DMS153 treated with DMSO at 0.1 percent for 48 hours (cell line): ENCODE results near the gene ITPR3.
A peak's percentile ranks its signal among the peaks of the same experiment; 100 is the strongest.

ENCODE experiments used
- DNase-seq: peaks from one replicate; lab custom pipeline; 2025; ENCODE audit not compliant: unreplicated experiment; lab: John Stamatoyannopoulos, UW

The ITPR3 gene

GRCh38 chr6:33729059-33729458 is 107.9 kb downstream of the ITPR3 start:
- no peak for DNase-seq

GRCh38 chr6:33730611-33731010 is 109.5 kb downstream of the ITPR3 start:
- no peak for DNase-seq

DNA sequence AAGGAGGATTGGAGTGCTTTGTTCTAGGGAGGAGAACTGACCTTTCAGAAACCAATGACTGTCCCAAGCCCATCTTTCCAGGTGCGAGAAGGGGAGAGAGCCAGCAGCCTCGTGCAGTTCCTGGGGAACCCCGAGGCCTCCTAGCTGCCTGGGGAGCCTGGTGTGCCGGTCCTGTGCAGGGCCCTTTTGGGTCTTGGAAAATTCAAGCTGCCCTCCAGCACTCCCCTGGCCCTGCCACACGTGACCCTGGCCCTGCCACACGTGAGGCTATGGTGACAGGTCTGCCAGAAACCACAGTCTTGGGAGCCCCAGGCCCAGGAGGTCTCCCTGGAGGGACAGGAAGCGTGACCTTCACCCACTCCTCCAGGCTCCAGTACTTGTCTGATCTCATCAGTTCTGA is 109.9 kb downstream of the ITPR3 start:
- no peak for DNase-seq

DNA sequence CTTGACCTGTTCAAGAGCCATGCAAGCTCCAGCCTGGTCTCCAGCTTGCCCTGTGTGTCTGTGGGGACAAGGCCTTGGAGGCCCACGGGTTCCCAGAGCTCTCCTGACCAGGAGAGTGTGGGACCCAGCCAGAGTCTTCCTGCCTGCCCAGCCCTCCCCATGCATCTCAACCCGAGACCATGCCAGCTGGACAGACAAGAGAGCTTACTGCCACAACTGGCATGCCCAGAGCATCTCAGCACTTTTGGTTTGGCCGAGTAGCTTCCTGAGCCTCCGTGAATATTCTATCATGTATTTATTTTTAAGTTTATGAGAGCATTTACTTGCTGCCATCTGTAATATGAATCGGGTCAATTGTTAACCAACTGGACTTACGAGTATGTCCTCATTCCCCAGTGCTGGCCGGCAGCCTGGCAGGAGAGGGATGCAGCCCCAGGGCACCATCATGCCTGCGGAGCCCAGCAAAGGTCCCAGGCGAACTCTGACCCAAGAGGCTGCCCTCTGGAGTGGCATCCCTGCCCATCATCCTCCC is 110.7 kb downstream of the ITPR3 start:
- DNase-seq: no peak

DNA sequence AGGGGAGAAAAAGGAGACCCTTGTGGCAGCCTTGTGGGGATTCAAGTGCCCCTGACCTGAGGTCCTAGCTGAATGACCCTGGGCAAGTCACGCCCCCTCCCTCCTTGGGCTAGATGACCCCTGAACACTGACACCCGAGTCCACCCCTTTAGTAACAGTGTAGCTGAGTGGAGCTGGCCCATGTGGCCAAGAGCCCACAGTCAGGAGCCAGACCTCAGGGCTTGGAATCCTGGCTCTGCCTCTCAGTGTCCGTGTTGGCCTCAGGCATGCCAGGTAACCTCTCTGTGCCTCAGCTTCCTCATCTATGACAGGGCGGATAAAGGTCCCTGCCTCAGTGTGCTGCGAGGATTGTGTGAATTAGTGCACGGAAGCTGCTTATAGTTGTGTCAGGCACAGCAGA is 111.3 kb downstream of the ITPR3 start:
- DNase-seq: no peak

GRCh38 chr6:33732817-33733708 is 111.9 kb downstream of the ITPR3 start:
- DNase-seq: no peak

GRCh38 chr6:33733709-33734007 is 112.5 kb downstream of the ITPR3 start:
- DNase-seq: no peak

DNA sequence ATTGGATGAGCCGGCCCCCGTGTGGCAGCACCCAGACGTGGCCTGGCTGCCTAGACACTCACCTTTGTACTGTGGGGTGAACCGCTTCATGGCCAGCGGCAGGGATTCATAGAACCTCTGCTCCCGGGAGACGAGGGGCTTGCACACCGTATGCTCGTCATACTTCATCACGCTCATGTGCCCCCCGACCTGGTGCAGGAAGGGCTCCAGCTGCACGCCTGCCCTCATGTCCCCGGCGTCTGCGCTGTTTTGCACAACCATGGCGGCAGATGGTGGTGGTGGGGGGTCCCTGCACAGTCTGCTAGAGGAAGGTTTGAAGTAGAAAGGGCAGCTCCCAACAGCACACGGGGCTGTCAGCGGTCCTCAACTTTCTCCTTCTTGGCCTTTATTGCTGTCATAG is 114.1 kb downstream of the ITPR3 start:
- DNase-seq: no peak

- DNase-seq: no peak
These were observed 116.3 kb downstream of the ITPR3 start for GRCh38 chr6:33737267-33738026.

DNA sequence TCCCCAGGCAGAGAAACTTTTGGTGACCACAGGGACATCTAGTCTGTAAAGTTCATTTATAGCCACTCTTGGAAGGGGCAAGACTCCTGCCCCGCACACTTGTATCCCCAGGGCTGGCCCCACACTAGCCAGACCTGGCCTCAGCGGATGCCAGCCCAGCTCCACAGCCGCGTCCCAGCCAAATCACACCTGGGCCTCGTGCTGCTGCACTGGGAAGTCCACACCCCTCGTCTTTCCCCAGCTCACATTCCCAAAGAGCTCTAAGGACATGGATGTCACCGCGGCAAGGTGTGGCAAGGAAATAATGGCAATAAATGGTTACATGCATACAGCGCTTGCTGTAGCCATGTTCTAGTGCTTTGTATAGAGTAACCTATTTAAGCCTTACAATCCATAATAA is 117.0 kb downstream of the ITPR3 start:
- DNase-seq: no peak

- DNase-seq: no peak
These were observed 117.8 kb downstream of the ITPR3 start for GRCh38 chr6:33738879-33739278.

GRCh38 chr6:33739571-33739970 is 118.4 kb downstream of the ITPR3 start:
- no peak for DNase-seq

DNA sequence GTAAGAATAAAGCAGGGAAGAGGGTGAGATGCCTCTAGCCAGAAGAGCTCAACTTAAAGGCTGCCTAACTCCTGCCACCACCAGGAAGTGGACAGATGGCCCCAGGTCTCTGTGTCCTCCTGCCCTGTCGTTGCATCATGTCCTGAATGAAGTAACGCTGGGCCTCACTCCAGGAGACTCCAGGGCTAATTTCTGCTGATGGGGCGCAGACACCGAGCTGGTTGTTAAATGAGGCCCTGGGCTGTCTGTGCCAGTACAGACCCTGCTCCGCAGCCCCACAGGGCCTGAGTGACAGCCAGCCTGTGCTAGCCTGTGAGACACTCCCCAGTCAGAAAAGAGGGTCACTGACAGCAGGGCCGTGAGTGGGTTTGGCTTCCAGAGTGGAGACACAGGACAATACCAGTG is 119.1 kb downstream of the ITPR3 start:
- no peak for DNase-seq

DNA sequence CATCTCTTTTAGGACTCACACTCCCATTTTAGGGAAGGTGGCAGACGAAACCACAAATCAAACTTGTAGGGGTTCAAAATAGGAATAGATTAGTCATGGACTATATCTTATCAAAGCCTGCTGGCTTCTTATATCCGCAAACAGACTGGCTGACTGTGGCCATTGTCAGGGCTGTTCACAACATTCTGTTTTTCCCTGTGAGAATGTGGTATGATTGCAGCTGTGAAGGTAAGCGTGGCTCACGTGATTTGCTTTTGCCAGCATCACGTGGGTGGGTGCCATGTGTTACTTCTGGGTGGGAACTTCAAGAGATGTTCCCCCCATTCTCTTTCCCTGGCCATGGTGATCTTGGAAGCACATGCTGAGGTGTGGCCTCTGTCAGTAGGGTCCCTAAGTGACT is 119.7 kb downstream of the ITPR3 start:
- DNase-seq: no peak

DNA sequence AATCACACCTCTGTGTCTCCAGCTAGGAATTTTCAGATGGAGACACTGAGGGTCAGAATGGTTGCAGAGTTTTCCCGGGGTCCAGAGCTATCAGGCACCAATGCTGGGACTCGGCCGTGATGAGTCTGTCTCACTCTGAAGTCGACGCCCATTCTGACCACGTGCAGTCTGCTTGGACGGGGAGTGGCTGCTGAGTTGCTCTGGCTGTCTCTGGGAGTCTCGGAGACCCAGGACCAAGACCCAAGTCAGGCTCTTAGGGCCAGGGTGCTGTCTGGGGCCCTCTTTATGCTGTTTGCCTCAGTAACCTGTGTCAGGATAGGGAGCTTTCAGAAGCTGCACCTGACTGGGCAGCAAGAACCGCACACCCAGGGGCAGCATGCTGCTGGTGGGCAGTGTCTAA is 121.0 kb downstream of the ITPR3 start:
- DNase-seq: no peak

DNA sequence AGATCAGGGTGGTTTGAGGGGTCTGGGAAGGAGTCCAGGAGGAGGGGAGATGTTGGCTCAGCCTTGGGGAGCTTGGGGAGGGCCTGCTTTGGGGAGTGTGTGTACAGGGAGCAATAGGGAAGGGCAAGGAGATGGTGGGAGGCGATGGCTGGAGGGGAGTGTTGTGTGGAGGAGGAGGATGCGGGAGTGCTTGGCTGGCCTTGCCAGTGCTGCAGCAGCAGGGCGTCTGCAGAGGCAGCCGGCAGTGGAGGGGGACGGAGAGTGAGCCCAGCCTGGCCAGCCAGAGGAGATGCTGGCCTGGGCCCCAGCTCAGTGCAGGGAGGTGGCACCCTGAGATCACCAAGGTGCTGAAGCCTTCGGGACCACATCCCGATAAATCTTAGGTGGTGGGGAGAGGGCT is 121.7 kb downstream of the ITPR3 start:
- DNase-seq: no peak

DNA sequence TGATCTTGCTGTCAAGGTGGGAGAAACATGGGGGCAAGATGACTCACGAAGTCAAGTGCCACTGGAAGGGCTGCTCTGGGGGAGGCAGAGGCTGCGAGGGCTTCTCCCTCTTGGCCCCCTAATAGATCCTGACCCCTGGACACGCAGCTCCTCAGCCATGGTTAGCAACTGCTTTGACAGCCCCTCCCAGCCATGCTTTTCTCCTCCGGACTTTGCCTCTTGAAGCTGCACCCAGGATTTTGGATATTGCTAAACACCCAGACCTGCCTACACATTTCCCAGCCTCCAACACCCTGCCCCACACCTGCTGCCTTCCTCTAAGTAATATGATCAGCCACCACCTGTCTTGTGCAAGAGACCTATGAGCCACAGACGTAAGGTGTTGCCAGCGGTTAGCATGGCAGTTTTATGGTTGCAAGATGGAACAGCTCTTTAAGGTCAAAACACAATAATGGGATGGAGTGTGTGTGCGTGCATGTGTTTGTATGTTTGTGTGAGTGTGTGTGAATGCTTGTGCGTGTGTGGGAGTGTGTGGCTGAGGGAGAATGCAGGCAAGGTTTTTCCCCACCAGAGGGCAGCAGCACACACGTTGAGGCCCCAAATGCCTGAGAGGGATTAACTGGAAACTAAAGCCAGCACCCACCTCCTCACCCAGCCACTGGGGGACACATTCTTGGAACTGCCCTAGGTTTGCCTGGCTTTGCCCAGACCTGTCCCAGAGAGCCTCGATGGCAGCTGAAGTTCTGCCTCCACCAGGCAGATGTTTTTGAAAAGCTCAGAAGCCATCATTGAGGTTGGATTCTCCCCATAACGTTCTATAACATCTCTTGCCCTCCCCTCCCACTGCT is 123.1 kb downstream of the ITPR3 start:
- DNase-seq: peak; percentile 76

GRCh38 chr6:33744895-33745546 is 123.9 kb downstream of the ITPR3 start:
- DNase-seq: peak; percentile 41

DNA sequence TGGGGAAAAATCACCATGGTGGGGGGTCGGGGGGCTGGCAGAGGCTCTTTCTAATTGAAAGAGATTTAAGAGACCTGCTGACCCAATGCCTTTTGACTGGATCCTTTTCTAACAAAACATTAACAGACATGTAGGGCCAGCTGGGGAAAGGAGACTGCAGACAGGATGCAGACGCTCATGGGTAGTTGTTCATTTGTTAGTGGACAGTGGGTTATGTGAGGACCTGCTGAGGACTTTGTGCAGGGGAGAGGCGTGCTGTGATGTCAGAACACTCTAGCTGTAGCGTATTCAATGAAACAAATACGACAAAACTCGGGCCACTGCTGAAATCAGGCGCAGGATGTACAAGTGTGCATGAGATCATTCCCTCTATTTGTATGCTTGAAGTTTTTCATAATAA is 124.4 kb downstream of the ITPR3 start:
- no peak for DNase-seq
